Osteoblast (primary cell): Measurements from ENCODE around the gene CXCR5. TPM values are rescaled to one million over a fixed set of nuclear protein-coding genes. Genes with fewer than 3 reads are reported as not detected.

Experiments used
- DNase-seq: peaks from one replicate; pipeline ENCODE4 v3.0.0; 2011; ENCODE audit warnings: low spot score, mixed read lengths; ENCODE audit not compliant: insufficient read length; ENCODE audit errors: missing footprints
- H2AFZ ChIP-seq: 2 replicates; pipeline ENCODE4 v1.6.0; 2011; ENCODE audit warnings: mild to moderate bottlenecking, low read length
- H3K27ac ChIP-seq: 2 replicates; pipeline ENCODE4 v1.5.1; 2011; ENCODE audit warnings: mild to moderate bottlenecking, low read depth, low read length, moderate library complexity
- H3K27me3 ChIP-seq: 2 replicates; pipeline ENCODE4 v1.6.0; 2012; ENCODE audit warnings: mild to moderate bottlenecking, control low read depth, inconsistent platforms, low read length, moderate library complexity; ENCODE audit not compliant: insufficient read depth
- H3K36me3 ChIP-seq: 2 replicates; pipeline ENCODE4 v1.5.1; 2011; ENCODE audit warnings: mild to moderate bottlenecking, low read length, control low read depth, moderate library complexity; ENCODE audit not compliant: insufficient read depth
- H3K4me1 ChIP-seq: 2 replicates; pipeline ENCODE4 v1.5.1; 2011; ENCODE audit warnings: mild to moderate bottlenecking, low read length, control low read depth, moderate library complexity; ENCODE audit not compliant: insufficient read depth
- H3K4me2 ChIP-seq: 2 replicates; pipeline ENCODE4 v1.6.0; 2011; ENCODE audit warnings: mild to moderate bottlenecking, low read length; ENCODE audit not compliant: insufficient read depth
- H3K4me3 ChIP-seq: fragments of 200-600 bp; sonication (generic); 3 replicates; pipeline ENCODE4 v1.5.1; 2012; ENCODE audit warnings: mild to moderate bottlenecking, low read length, inconsistent platforms; ENCODE audit not compliant: insufficient read depth
- H3K79me2 ChIP-seq: 2 replicates; pipeline ENCODE4 v1.6.0; 2012; ENCODE audit warnings: mild to moderate bottlenecking, low read length, control low read depth, inconsistent platforms; ENCODE audit not compliant: insufficient read depth
- H3K9me3 ChIP-seq: 2 replicates; pipeline ENCODE4 v1.5.1; 2011; ENCODE audit warnings: low read depth, low read length, control low read depth
- H4K20me1 ChIP-seq: 2 replicates; pipeline ENCODE4 v1.6.0; 2012; ENCODE audit warnings: mild to moderate bottlenecking, low read length, control low read depth; ENCODE audit not compliant: insufficient read depth
- CTCF ChIP-seq: IDR thresholded peaks from 2 replicates; pipeline ENCODE4 v1.5.1; 2011; ENCODE audit warnings: mild to moderate bottlenecking, low read depth, low read length, moderate library complexity; ENCODE audit errors: extremely low read depth
- total RNA-seq: library from RNA; depleted of rRNA; stranded (reverse); fragments of >200 nt; gene quantifications from 2 replicates; pipeline ENCODE4 v1.2.3, GENCODE V29; 2012

Gene CXCR5
- total RNA-seq, 1 donor, result not detected

GRCh38 chr11:118899706-118900360 is 16.1 kb downstream of the CXCR5 start:
- no peak overlapping the region for H3K4me3 ChIP-seq
- no peaks in the 10 kb centered on the region for H3K9me3 ChIP-seq
- peaks cover 38% of the 10 kb centered on the region for H4K20me1 ChIP-seq
- DNase-seq, result peak; percentile 23
- H3K4me2 ChIP-seq, result no peak overlapping the region
- no peaks in the 10 kb centered on the region for H3K27me3 ChIP-seq
- peaks cover 56% of the 10 kb centered on the region for H3K36me3 ChIP-seq
- peaks cover 13% of the 10 kb centered on the region for H3K79me2 ChIP-seq
- TF ChIP-seq CTCF, result no peak
- no peaks in the 10 kb centered on the region for H3K4me1 ChIP-seq
- no peak overlapping the region for H3K27ac ChIP-seq
- H2AFZ ChIP-seq, result no peak overlapping the region

- Histone ChIP-seq H3K27me3 (no peaks in the 10 kb centered on the region), H3K79me2 (peaks cover 16% of the 10 kb centered on the region), H2AFZ (no peak overlapping the region), H3K4me1 (no peaks in the 10 kb centered on the region), H3K27ac (no peak overlapping the region), H3K4me3 (no peak overlapping the region), H3K9me3 (no peaks in the 10 kb centered on the region), H3K4me2 (no peak overlapping the region), H4K20me1 (peaks cover 39% of the 10 kb centered on the region), H3K36me3 (peaks cover 58% of the 10 kb centered on the region)
- no peak for TF ChIP-seq CTCF
- peak; percentile 81 for DNase-seq
Observed at GRCh38 chr11:118900535-118901384, 17.1 kb downstream of the CXCR5 start.

GRCh38 chr11:118901494-118902335 is 18.0 kb downstream of the CXCR5 start:
- Histone ChIP-seq H3K79me2 (peaks cover 26% of the 10 kb centered on the region), H2AFZ (no peak overlapping the region), H3K4me3 (no peak overlapping the region), H4K20me1 (peaks cover 46% of the 10 kb centered on the region), H3K27me3 (no peaks in the 10 kb centered on the region), H3K27ac (no peak overlapping the region), H3K4me2 (no peak overlapping the region), H3K4me1 (no peaks in the 10 kb centered on the region), H3K36me3 (peaks cover 65% of the 10 kb centered on the region), H3K9me3 (no peaks in the 10 kb centered on the region)
- TF ChIP-seq CTCF, result peak; percentile 11
- peak; percentile 80 for DNase-seq
